Measurements from ENCODE around the gene FGFRL1.
A peak's percentile ranks its signal among the peaks of the same experiment; 100 is the strongest.

FGFRL1 gene

GRCh38 chr4:1062419-1062818 lies 51.0 kb downstream of the FGFRL1 start:
- peaks cover 20% of the 10 kb centered on the region; the same call in 1 of the 2 replicates for H3K27me3 ChIP-seq (ENCODE audit: insufficient read depth, low read depth)
- TF ChIP-seq, protein P1, sequence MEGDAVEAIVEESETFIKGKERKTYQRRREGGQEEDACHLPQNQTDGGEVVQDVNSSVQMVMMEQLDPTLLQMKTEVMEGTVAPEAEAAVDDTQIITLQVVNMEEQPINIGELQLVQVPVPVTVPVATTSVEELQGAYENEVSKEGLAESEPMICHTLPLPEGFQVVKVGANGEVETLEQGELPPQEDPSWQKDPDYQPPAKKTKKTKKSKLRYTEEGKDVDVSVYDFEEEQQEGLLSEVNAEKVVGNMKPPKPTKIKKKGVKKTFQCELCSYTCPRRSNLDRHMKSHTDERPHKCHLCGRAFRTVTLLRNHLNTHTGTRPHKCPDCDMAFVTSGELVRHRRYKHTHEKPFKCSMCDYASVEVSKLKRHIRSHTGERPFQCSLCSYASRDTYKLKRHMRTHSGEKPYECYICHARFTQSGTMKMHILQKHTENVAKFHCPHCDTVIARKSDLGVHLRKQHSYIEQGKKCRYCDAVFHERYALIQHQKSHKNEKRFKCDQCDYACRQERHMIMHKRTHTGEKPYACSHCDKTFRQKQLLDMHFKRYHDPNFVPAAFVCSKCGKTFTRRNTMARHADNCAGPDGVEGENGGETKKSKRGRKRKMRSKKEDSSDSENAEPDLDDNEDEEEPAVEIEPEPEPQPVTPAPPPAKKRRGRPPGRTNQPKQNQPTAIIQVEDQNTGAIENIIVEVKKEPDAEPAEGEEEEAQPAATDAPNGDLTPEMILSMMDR (conservative IDR thresholded peaks at IDR 0.05; ENCODE audit: low read depth, low read length): no peak
- no peaks in the 10 kb centered on the region for H3K36me3 ChIP-seq (ENCODE audit: insufficient read depth)

DNA sequence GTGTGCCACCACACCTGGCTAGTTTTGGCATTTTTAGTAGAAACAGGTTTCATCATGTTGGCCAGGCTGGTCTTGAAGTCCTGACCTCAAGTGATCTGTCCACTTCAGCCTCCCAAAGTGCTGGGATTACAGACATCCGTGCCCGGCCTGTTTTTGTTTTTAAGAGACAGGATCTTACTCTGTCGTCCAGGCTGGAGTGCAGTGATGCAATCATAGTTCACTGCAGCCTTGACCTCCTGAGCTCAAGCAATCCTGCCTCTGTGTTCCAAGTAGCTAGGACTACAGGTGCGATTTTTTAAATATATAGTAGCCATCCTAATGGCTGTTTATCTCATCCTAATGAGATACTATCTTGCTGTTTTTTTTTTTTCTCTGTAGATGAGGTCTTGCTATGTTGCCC lies 54.3 kb downstream of the FGFRL1 start:
- Histone ChIP-seq H3K9ac (no peak overlapping the region), H3K27me3 (ENCODE audit: insufficient read depth, low read depth) (no peaks in the 10 kb centered on the region), H4K20me1 (ENCODE audit: insufficient read depth) (no peaks in the 10 kb centered on the region), H3K4me1 (ENCODE audit: low read depth, poor library complexity, severe bottlenecking) (no peaks in the 10 kb centered on the region), H3K27ac (no peak overlapping the region), H2AFZ (ENCODE audit: low read depth) (no peak overlapping the region), H3K4me2 (no peak overlapping the region), H3K36me3 (ENCODE audit: insufficient read depth) (no peaks in the 10 kb centered on the region), H3K4me3 (IDR thresholded peaks at IDR 0.05; ENCODE audit: insufficient read depth, low read depth, low read length) (no peak overlapping the region), H3K79me2 (ENCODE audit: insufficient read depth, low read depth) (no peaks in the 10 kb centered on the region)
- TF ChIP-seq, protein P1 (conservative IDR thresholded peaks at IDR 0.05; ENCODE audit: low read depth, low read length): no peak

More at GRCh38 chr4:1062419-1062818, 51.0 kb downstream of the FGFRL1 start:
- Histone ChIP-seq H4K20me1 (ENCODE audit: insufficient read depth) (no peaks in the 10 kb centered on the region), H3K4me2 (no peak overlapping the region), H3K4me3 (IDR thresholded peaks at IDR 0.05; ENCODE audit: insufficient read depth, low read depth, low read length) (no peak overlapping the region), H3K9ac (no peak overlapping the region), H3K27ac (no peak overlapping the region), H3K79me2 (ENCODE audit: insufficient read depth, low read depth) (no peaks in the 10 kb centered on the region), H2AFZ (ENCODE audit: low read depth) (no peak overlapping the region), H3K4me1 (ENCODE audit: low read depth, poor library complexity, severe bottlenecking) (no peaks in the 10 kb centered on the region)

DNA sequence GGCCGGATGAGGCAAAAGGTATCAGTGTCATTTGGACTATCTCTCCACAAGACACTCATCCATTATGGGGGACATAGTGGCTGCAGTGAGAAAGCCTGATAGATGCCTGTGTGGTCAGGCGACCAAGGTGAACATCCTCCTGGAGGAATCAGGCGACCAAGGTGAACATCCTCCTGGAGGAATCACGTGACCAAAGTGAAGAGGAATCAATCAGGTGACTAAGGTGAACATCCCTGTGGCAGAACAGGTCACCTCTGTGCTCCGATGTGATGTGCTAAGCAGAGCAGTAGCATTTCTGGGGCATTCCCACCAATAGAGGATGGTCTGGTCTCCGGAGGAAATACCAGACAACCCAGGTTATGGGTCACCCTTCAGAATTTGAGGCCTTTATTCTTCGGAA lies 58.0 kb downstream of the FGFRL1 start:
- Histone ChIP-seq H3K36me3 (ENCODE audit: insufficient read depth) (no peaks in the 10 kb centered on the region), H3K4me1 (ENCODE audit: low read depth, poor library complexity, severe bottlenecking) (no peaks in the 10 kb centered on the region), H3K4me3 (IDR thresholded peaks at IDR 0.05; ENCODE audit: insufficient read depth, low read depth, low read length) (no peak overlapping the region), H3K4me2 (no peak overlapping the region), H3K27me3 (ENCODE audit: insufficient read depth, low read depth) (no peaks in the 10 kb centered on the region), H4K20me1 (ENCODE audit: insufficient read depth) (no peaks in the 10 kb centered on the region), H2AFZ (ENCODE audit: low read depth) (no peak overlapping the region), H3K79me2 (ENCODE audit: insufficient read depth, low read depth) (no peaks in the 10 kb centered on the region), H3K9ac (no peak overlapping the region), H3K27ac (no peak overlapping the region)
- TF ChIP-seq, protein P1 (conservative IDR thresholded peaks at IDR 0.05; ENCODE audit: low read depth, low read length): no peak

GRCh38 chr4:1072830-1073446 lies 61.5 kb downstream of the FGFRL1 start:
- H3K4me2 ChIP-seq: no peak overlapping the region
- no peak overlapping the region for H2AFZ ChIP-seq (ENCODE audit: low read depth)
- H3K27me3 ChIP-seq (ENCODE audit: insufficient read depth, low read depth): no peaks in the 10 kb centered on the region; the same call in 1 of the 2 replicates
- no peaks in the 10 kb centered on the region for H3K79me2 ChIP-seq (ENCODE audit: insufficient read depth, low read depth)
- H3K4me3 ChIP-seq (IDR thresholded peaks at IDR 0.05; ENCODE audit: insufficient read depth, low read depth, low read length): no peak overlapping the region
- no peak overlapping the region for H3K9ac ChIP-seq
- no peaks in the 10 kb centered on the region for H3K4me1 ChIP-seq (ENCODE audit: low read depth, poor library complexity, severe bottlenecking)
- H4K20me1 ChIP-seq (ENCODE audit: insufficient read depth): no peaks in the 10 kb centered on the region
- H3K36me3 ChIP-seq (ENCODE audit: insufficient read depth): no peaks in the 10 kb centered on the region
- TF ChIP-seq, protein P1 (conservative IDR thresholded peaks at IDR 0.05; ENCODE audit: low read depth, low read length): peak; percentile 26; the same call in 1 of the 2 replicates
- H3K27ac ChIP-seq: no peak overlapping the region
